K562 (cell line): ENCODE data around the gene CRYAB. TPM values are rescaled to one million over a fixed set of nuclear protein-coding genes. Genes with fewer than 3 reads are reported as not detected.

Source experiments
- CBX1 ChIP-seq: sonication (generic); IDR thresholded peaks from 2 replicates; pipeline ENCODE4 v1.6.1; 2016; ENCODE audit warnings: antibody characterized with exemption, low read depth, mild to moderate bottlenecking
- CREB3L1 ChIP-seq: fragments of 450-650 bp; IDR thresholded peaks from 2 replicates; pipeline ENCODE4 v1.6.1; 2014; ENCODE audit warnings: low read depth, mild to moderate bottlenecking, moderate library complexity, borderline replicate concordance
- HDAC2 ChIP-seq: fragments of 450-650 bp; IDR thresholded peaks from 2 replicates; pipeline ENCODE4 v1.6.1; 2016; ENCODE audit warnings: mild to moderate bottlenecking
- JUN ChIP-seq, 2 experiments: sonication (generic) in 1 of 2; formaldehyde crosslinking in 1 of 2; IDR thresholded peaks; 2 replicates each; pipeline versions ENCODE4 v1.6.1 to v1.8.0; 2012 to 2022; ENCODE audit warnings: borderline replicate concordance in 2 of 2, mild to moderate bottlenecking in 2 of 2, improper control_type of control experiment in 1 of 2, low read depth in 1 of 2, low read length in 1 of 2, missing genetic modification reagents in 1 of 2
- KLF1 ChIP-seq: fragments of 450-650 bp; IDR thresholded peaks from 2 replicates; pipeline ENCODE4 v1.6.1; 2016; ENCODE audit warnings: missing genetic modification characterization, missing compliant biosample characterization
- KLF16 ChIP-seq: IDR thresholded peaks from 2 replicates; pipeline ENCODE4 v1.6.1; 2016; ENCODE audit warnings: antibody characterized with exemption
- NFYB ChIP-seq: IDR thresholded peaks from 2 replicates; pipeline ENCODE4 v1.6.1; 2011; ENCODE audit warnings: mild to moderate bottlenecking, moderate library complexity; ENCODE audit not compliant: insufficient read length; ENCODE audit errors: extremely low read depth
- POLR3G ChIP-seq: IDR thresholded peaks from 2 replicates; pipeline ENCODE4 v1.6.1; 2011; ENCODE audit not compliant: insufficient read length, insufficient replicate concordance; ENCODE audit errors: extremely low read depth
- PREB ChIP-seq: sonication (generic); formaldehyde crosslinking; IDR thresholded peaks from 2 replicates; pipeline ENCODE4 v1.8.1; 2023; ENCODE audit warnings: mild to moderate bottlenecking, missing genetic modification reagents
- PTTG1 ChIP-seq: fragments of 450-650 bp; IDR thresholded peaks from 2 replicates; pipeline ENCODE4 v1.6.1; 2016; ENCODE audit warnings: low read depth, mild to moderate bottlenecking, missing genetic modification characterization, missing compliant biosample characterization
- RBM14 ChIP-seq: fragments of 200-400 bp; formaldehyde crosslinking; IDR thresholded peaks from 2 replicates; pipeline ENCODE4 v1.6.1; 2018; ENCODE audit warnings: low read depth, mild to moderate bottlenecking, low read length, moderate library complexity, borderline replicate concordance; ENCODE audit not compliant: insufficient read depth
- SRSF3 ChIP-seq: fragments of 200-400 bp; formaldehyde crosslinking; IDR thresholded peaks from 2 replicates; pipeline ENCODE4 v1.6.1; 2016; ENCODE audit warnings: mild to moderate bottlenecking, low read length, moderate library complexity; ENCODE audit not compliant: insufficient read depth
- TAF7 ChIP-seq: fragments of 450-650 bp; IDR thresholded peaks from 2 replicates; pipeline ENCODE4 v1.6.1; 2016; ENCODE audit warnings: missing genetic modification characterization, missing compliant biosample characterization
- TGIF2 ChIP-seq: sonication (generic); formaldehyde crosslinking; IDR thresholded peaks from 2 replicates; pipeline ENCODE4 v1.8.1; 2022; ENCODE audit warnings: mild to moderate bottlenecking, missing genetic modification reagents, moderate library complexity
- U2AF2 ChIP-seq: fragments of 200-400 bp; formaldehyde crosslinking; optimal IDR thresholded peaks from 2 replicates; pipeline ENCODE3; 2017; ENCODE audit warnings: low read depth, mild to moderate bottlenecking, low read length
- ZNF121 ChIP-seq: sonication (generic); formaldehyde crosslinking; conservative IDR thresholded peaks from 2 replicates; pipeline ENCODE4 v1.8.0; 2022; ENCODE audit warnings: missing genetic modification reagents
- ZNF124 ChIP-seq: sonication (generic); formaldehyde crosslinking; IDR thresholded peaks from 2 replicates; pipeline ENCODE4 v1.8.1; 2022; ENCODE audit warnings: missing genetic modification reagents
- ZNF134 ChIP-seq: fragments of 250-450 bp; sonication (Bioruptor Pico); conservative IDR thresholded peaks from 2 replicates; pipeline ENCODE4 v1.4.0; 2020
- ZNF592 ChIP-seq: fragments of 450-650 bp; IDR thresholded peaks from 2 replicates; pipeline ENCODE4 v1.6.1; 2017; ENCODE audit warnings: antibody characterized with exemption, mild to moderate bottlenecking
- polyA plus RNA-seq, 8 experiments: library from polyadenylated mRNA; depleted of rRNA in 4 of 8; stranded (reverse) in 5 of 8; unstranded in 3 of 8; fragments of >200 nt; fragmentation: Nextera tagmentation in 2 of 8; fragmentation: Illumina TruSeq in 1 of 8; extraction: Ambion mirVana in 2 of 8; extraction: Trizol in 1 of 8; gene quantifications; 2 replicates each; pipeline versions ENCODE4 v1.2.1 to v1.2.3, GENCODE V29; 2011 to 2014; ENCODE audit warnings: inconsistent platforms in 1 of 8, missing spikeins in 1 of 8
- total RNA-seq, 7 experiments: library from RNA; depleted of rRNA in 6 of 7; stranded (reverse); fragments of >200 nt in 6 of 7; fragmentation: Illumina TruSeq in 2 of 7; extraction: Trizol in 2 of 7; gene quantifications; 2 replicates each; pipeline versions ENCODE4 v1.2.1 to v1.2.3, GENCODE V29; 2011 to 2021; ENCODE audit warnings: low replicate concordance in 1 of 7
- TF ChIP-seq, protein P1 (sequence below): sonication (generic); formaldehyde crosslinking; IDR thresholded peaks from 2 replicates; pipeline ENCODE4 v1.9.0; 2022; ENCODE audit warnings: mild to moderate bottlenecking, missing genetic modification reagents

Gene CRYAB
- total and polyA plus RNA-seq, 9 of the 15 experiments (the other 6 are each of a cell fraction or from before 2014, with no cell fraction given), result 0.83 to 7.5 (median 3.6) TPM

GRCh38 chr11:111878849-111879636 lies 32.5 kb downstream of the CRYAB start, which contains the start of the genes CFAP68 and FDXACB1 (continued):
- TF ChIP-seq ZNF121 (CRISPR knock-in tag) (no peak; the same call in 1 of the 2 replicates), POLR3G (no peak), U2AF2 (no peak), TAF7 (tag) (peak; percentile 43; the same call in 1 of the 2 replicates), ZNF134 (CRISPR knock-in tag) (no peak), PTTG1 (tag) (no peak), ZNF592 (no peak), ZNF124 (CRISPR knock-in tag) (no peak), NFYB (no peak), CREB3L1 (peak; percentile 70; the same call in 1 of the 2 replicates), JUN (IDR thresholded peaks at IDR 0.05; ENCODE audit: borderline replicate concordance, low read depth, low read length) (no peak), JUN (CRISPR knock-in tag; IDR thresholded peaks at IDR 0.05; ENCODE audit: borderline replicate concordance) (no peak; the same call in none of the 2 replicates), RBM14 (no peak), KLF1 (tag) (peak; percentile 71), TGIF2 (CRISPR knock-in tag) (no peak), SRSF3 (no peak), CBX1 (peak; percentile 55; the same call in 1 of the 2 replicates), PREB (CRISPR knock-in tag) (no peak), HDAC2 (peak; percentile 10; the same call in 1 of the 2 replicates), KLF16 (peak; percentile 69)
- TF ChIP-seq, protein P1, sequence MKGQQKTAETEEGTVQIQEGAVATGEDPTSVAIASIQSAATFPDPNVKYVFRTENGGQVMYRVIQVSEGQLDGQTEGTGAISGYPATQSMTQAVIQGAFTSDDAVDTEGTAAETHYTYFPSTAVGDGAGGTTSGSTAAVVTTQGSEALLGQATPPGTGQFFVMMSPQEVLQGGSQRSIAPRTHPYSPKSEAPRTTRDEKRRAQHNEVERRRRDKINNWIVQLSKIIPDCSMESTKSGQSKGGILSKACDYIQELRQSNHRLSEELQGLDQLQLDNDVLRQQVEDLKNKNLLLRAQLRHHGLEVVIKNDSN (CRISPR knock-in tag), result no peak; the same call in none of the 2 replicates
